Nephron progenitor cell (in vitro differentiated cells): Measurements from ENCODE around the gene KRTAP21-2.

ENCODE experiments used
- DNase-seq: peaks from one replicate; pipeline ENCODE4 v3.0.0; 2021
- H3K27ac Mint-ChIP-seq: 2 replicates; pipeline ENCODE4 v1.8.0; 2021; ENCODE audit warnings: mild to moderate bottlenecking, moderate library complexity, mixed read lengths
- H3K27me3 Mint-ChIP-seq: 2 replicates; pipeline ENCODE4 v1.8.0; 2021; ENCODE audit warnings: mild to moderate bottlenecking, low read depth, mixed read lengths; ENCODE audit not compliant: poor library complexity
- H3K36me3 Mint-ChIP-seq: 2 replicates; pipeline ENCODE4 v1.8.0; 2021; ENCODE audit warnings: low read depth, mixed read lengths
- H3K4me1 Mint-ChIP-seq: 2 replicates; pipeline ENCODE4 v1.8.0; 2021; ENCODE audit warnings: mixed read lengths
- H3K4me3 Mint-ChIP-seq: 2 replicates; pipeline ENCODE4 v1.8.0; 2021; ENCODE audit warnings: mild to moderate bottlenecking, moderate library complexity, mixed read lengths
- H3K9me3 Mint-ChIP-seq: 2 replicates; pipeline ENCODE4 v1.8.0; 2021; ENCODE audit warnings: mild to moderate bottlenecking, moderate library complexity, mixed read lengths
- TF ChIP-seq, protein P1 (sequence below): fragments of 200-600 bp; sonication (generic); IDR thresholded peaks from 2 replicates; pipeline ENCODE4 v1.5.0; 2021; ENCODE audit warnings: antibody characterized with exemption

KRTAP21-2 gene

DNA sequence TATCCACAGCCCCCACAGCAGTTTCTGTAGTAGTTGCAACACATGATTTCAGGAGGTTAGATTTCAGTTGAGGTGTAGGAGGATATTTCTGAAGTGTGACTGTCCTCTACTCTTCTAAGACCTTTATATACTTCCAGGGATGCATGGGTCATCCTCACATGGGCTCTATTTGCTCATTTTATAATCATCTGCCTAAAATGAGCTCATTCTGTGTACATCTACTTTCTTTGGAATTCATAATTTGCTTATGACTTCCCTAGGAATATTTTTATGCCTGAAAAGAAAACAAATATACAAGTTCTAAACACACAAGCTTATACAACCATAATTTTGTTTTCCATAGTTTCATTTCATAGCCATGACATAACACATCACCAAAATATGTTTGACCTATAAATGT, at the start of gene KRTAP21-2:
TSS of gene KRTAP21-2 (minus strand) at position 101 of the 400 bp plus-strand sequence. CDS start at position 44, 57 bp downstream.
- TF ChIP-seq, protein P1, sequence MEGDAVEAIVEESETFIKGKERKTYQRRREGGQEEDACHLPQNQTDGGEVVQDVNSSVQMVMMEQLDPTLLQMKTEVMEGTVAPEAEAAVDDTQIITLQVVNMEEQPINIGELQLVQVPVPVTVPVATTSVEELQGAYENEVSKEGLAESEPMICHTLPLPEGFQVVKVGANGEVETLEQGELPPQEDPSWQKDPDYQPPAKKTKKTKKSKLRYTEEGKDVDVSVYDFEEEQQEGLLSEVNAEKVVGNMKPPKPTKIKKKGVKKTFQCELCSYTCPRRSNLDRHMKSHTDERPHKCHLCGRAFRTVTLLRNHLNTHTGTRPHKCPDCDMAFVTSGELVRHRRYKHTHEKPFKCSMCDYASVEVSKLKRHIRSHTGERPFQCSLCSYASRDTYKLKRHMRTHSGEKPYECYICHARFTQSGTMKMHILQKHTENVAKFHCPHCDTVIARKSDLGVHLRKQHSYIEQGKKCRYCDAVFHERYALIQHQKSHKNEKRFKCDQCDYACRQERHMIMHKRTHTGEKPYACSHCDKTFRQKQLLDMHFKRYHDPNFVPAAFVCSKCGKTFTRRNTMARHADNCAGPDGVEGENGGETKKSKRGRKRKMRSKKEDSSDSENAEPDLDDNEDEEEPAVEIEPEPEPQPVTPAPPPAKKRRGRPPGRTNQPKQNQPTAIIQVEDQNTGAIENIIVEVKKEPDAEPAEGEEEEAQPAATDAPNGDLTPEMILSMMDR, result no peak
- Mint-ChIP-seq H3K27me3 (peaks cover 7% of the 10 kb centered on the region), H3K9me3 (no peaks in the 10 kb centered on the region), H3K36me3 (no peaks in the 10 kb centered on the region), H3K27ac (no peak within 1 kb of the TSS), H3K4me3 (no peak within 1 kb of the TSS), H3K4me1 (no peaks in the 10 kb centered on the region)
- no peak for DNase-seq

- H3K27me3 Mint-ChIP-seq, result peaks cover 2% of the 10 kb centered on the region
- H3K36me3 Mint-ChIP-seq, result no peaks in the 10 kb centered on the region
- no peak for DNase-seq
- no peak overlapping the region for H3K27ac Mint-ChIP-seq
- peaks cover 4% of the 10 kb centered on the region for H3K4me1 Mint-ChIP-seq
- TF ChIP-seq, protein P1, result no peak
- H3K4me3 Mint-ChIP-seq, result no peak overlapping the region
- H3K9me3 Mint-ChIP-seq, result peaks cover 4% of the 10 kb centered on the region
Observed at GRCh38 chr21:30793581-30794314, 46.7 kb upstream of the KRTAP21-2 start.

GRCh38 chr21:30779249-30779648, 32.2 kb upstream of the KRTAP21-2 start:
- Mint-ChIP-seq H3K27me3 (peaks cover 3% of the 10 kb centered on the region), H3K9me3 (peaks cover 17% of the 10 kb centered on the region), H3K36me3 (no peaks in the 10 kb centered on the region), H3K4me3 (no peak overlapping the region), H3K27ac (no peak overlapping the region), H3K4me1 (no peaks in the 10 kb centered on the region)
- TF ChIP-seq, protein P1, result no peak
- no peak for DNase-seq

DNA sequence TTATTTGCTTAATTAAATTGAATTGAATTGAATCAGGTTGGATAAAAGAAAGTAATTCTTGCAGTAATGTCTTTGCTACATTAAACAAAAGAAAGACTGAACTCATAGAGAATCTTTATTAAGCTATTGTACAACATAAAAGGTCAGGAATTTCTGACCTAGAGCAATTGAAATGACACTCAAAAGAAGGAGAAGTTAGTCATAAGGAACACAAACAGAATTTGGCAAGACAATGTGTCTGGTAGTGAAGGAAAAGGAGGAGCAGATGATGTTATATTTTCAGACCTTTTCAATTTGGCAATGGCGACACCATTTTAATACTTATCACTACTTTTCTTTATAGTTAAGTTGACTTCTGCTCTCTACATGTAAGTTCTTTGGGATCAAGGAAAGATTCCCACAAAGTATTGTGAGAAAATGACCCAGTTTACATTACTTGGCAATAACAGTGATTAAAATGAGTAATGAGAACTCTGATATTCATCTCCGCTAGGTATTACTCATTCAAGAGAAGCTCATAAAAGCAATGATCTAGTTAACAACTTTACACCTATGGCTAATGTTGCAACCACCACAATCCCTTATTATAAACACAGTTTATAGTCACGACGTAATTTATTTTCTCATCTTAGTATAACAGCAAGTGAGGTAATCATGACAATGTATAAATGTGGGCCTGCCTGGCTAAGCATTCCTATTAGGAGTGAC, 22.8 kb upstream of the KRTAP21-2 start:
- H3K27ac Mint-ChIP-seq, result no peak overlapping the region
- peaks cover 2% of the 10 kb centered on the region for H3K9me3 Mint-ChIP-seq
- no peaks in the 10 kb centered on the region for H3K4me1 Mint-ChIP-seq
- no peaks in the 10 kb centered on the region for H3K36me3 Mint-ChIP-seq
- peaks cover 7% of the 10 kb centered on the region for H3K27me3 Mint-ChIP-seq
- H3K4me3 Mint-ChIP-seq, result no peak overlapping the region
- TF ChIP-seq, protein P1, result no peak
- DNase-seq, result no peak

GRCh38 chr21:30760776-30761175, 13.7 kb upstream of the KRTAP21-2 start:
- TF ChIP-seq, protein P1, result no peak
- no peaks in the 10 kb centered on the region for H3K4me1 Mint-ChIP-seq
- H3K27ac Mint-ChIP-seq, result no peak overlapping the region
- no peaks in the 10 kb centered on the region for H3K36me3 Mint-ChIP-seq
- H3K4me3 Mint-ChIP-seq, result no peak overlapping the region
- H3K27me3 Mint-ChIP-seq, result peaks cover 3% of the 10 kb centered on the region
- H3K9me3 Mint-ChIP-seq, result no peaks in the 10 kb centered on the region
- no peak for DNase-seq
